Measurements from ENCODE around the gene CHGA.

- TF ChIP-seq, protein P1, sequence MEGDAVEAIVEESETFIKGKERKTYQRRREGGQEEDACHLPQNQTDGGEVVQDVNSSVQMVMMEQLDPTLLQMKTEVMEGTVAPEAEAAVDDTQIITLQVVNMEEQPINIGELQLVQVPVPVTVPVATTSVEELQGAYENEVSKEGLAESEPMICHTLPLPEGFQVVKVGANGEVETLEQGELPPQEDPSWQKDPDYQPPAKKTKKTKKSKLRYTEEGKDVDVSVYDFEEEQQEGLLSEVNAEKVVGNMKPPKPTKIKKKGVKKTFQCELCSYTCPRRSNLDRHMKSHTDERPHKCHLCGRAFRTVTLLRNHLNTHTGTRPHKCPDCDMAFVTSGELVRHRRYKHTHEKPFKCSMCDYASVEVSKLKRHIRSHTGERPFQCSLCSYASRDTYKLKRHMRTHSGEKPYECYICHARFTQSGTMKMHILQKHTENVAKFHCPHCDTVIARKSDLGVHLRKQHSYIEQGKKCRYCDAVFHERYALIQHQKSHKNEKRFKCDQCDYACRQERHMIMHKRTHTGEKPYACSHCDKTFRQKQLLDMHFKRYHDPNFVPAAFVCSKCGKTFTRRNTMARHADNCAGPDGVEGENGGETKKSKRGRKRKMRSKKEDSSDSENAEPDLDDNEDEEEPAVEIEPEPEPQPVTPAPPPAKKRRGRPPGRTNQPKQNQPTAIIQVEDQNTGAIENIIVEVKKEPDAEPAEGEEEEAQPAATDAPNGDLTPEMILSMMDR (IDR thresholded peaks at IDR 0.05; ENCODE audit: low read depth, low read length), result no peak
- TF ChIP-seq MAX (IDR thresholded peaks at IDR 0.05; ENCODE audit: low read depth, low read length), result no peak
- no peak for TF ChIP-seq POLR2A (IDR thresholded peaks at IDR 0.05; ENCODE audit: extremely low read depth, insufficient read length)
Observed at GRCh38 chr14:92942576-92942975, 19.6 kb downstream of the CHGA start.
